B cell (primary cell): ENCODE data around the gene MYT1. TPM values are rescaled to one million over a fixed set of nuclear protein-coding genes. Genes with fewer than 3 reads are reported as not detected.

Experiments used
- ATAC-seq: fragments of 200-7000 bp; cut with Tn5 transposase; one replicate; pipeline ENCODE4 v1.10.0; 2021; ENCODE audit warnings: low read depth, mild to moderate bottlenecking, moderate number of reproducible peaks, moderate library complexity
- CTCF ChIA-PET: fragments of 350-600 bp; sonication (Branson Sonifier 250); formaldehyde crosslinking; loops from one replicate; lab custom pipeline; 2021; ENCODE audit warnings: antibody characterized with exemption, inconsistent platforms; lab: Charles Lee
- POLR2A ChIA-PET: fragments of 350-600 bp; sonication (Branson Sonifier 250); formaldehyde crosslinking; loops from one replicate; lab custom pipeline; 2021; ENCODE audit warnings: antibody characterized with exemption; lab: Charles Lee
- DNase-seq: peaks from one replicate; pipeline ENCODE4 v3.0.0; 2013
- H2AFZ ChIP-seq: 2 replicates; pipeline ENCODE4 v1.6.1; 2012; ENCODE audit warnings: mild to moderate bottlenecking, low read depth, low read length; ENCODE audit not compliant: insufficient read depth, poor library complexity, severe bottlenecking
- H3K27ac ChIP-seq, 2 donors: 1 replicate in 1 of 2; 2 replicates in 1 of 2; pipeline ENCODE4 v1.5.1; 2012 to 2013; ENCODE audit warnings: low read length in 2 of 2, mild to moderate bottlenecking in 2 of 2, moderate library complexity in 1 of 2
- H3K27me3 ChIP-seq, 4 experiments: fragments of 200-600 bp in 1 of 4; sonication (generic) in 1 of 4; replicated peaks in 1 of 4; 1 replicate in 2 of 4; 2 replicates in 2 of 4; pipeline versions ENCODE4 v1.6.1 to v1.7.0; 2013 to 2016; ENCODE audit warnings: low read length in 3 of 4, mild to moderate bottlenecking in 2 of 4, mixed read lengths in 1 of 4, moderate library complexity in 1 of 4; ENCODE audit not compliant: insufficient read depth in 4 of 4, control insufficient read depth in 3 of 4; ENCODE audit errors: control extremely low read depth in 1 of 4
- H3K36me3 ChIP-seq, 2 experiments: replicated peaks in 1 of 2; 1 replicate in 1 of 2; 2 replicates in 1 of 2; pipeline versions ENCODE4 v1.6.1 to v1.7.1; 2013; ENCODE audit warnings: low read length in 1 of 2; ENCODE audit not compliant: insufficient read depth in 2 of 2, control insufficient read depth in 1 of 2; ENCODE audit errors: control extremely low read depth in 1 of 2, extremely low read depth in 1 of 2
- H3K4me1 ChIP-seq, 2 donors: fragments of 200-600 bp in 1 of 2; sonication (generic) in 1 of 2; 1 replicate in 1 of 2; 2 replicates in 1 of 2; pipeline versions ENCODE4 v1.5.1 to v1.6.1; 2013 to 2017; ENCODE audit warnings: low read length in 2 of 2; ENCODE audit not compliant: control insufficient read depth in 2 of 2, insufficient read depth in 2 of 2
- H3K4me2 ChIP-seq: replicated peaks from 2 replicates; pipeline ENCODE3; 2012; ENCODE audit warnings: mild to moderate bottlenecking, low read depth, low read length; ENCODE audit not compliant: poor library complexity, severe bottlenecking
- H3K4me3 ChIP-seq, 5 experiments: fragments of 200-600 bp in 1 of 5; sonication (generic) in 1 of 5; 1 replicate in 3 of 5; 2 replicates in 2 of 5; pipeline versions ENCODE4 v1.5.1 to v1.7.0; 2011 to 2016; ENCODE audit warnings: low read length in 4 of 5, mild to moderate bottlenecking in 4 of 5, low read depth in 2 of 5, control low read depth in 1 of 5, moderate library complexity in 1 of 5; ENCODE audit not compliant: insufficient read depth in 1 of 5; ENCODE audit errors: control extremely low read depth in 1 of 5, extremely low read depth in 1 of 5
- H3K79me2 ChIP-seq: fragments of 200-600 bp; sonication (generic); one replicate; pipeline ENCODE4 v1.6.0; 2016; ENCODE audit warnings: low read length; ENCODE audit not compliant: control insufficient read depth, insufficient read depth
- H3K9ac ChIP-seq: fragments of 200-600 bp; sonication (generic); 2 replicates; pipeline ENCODE4 v1.6.1; 2017; ENCODE audit warnings: mild to moderate bottlenecking, low read length, moderate library complexity
- H3K9me3 ChIP-seq, 3 donors: one replicate each; pipeline versions ENCODE4 v1.6.1 to v1.7.1; 2013; ENCODE audit warnings: low read length in 2 of 3; ENCODE audit not compliant: control insufficient read depth in 2 of 3, insufficient read depth in 1 of 3; ENCODE audit errors: control extremely low read depth in 1 of 3
- H4K20me1 ChIP-seq: 2 replicates; pipeline ENCODE4 v1.6.0; 2012; ENCODE audit warnings: mild to moderate bottlenecking, low read length; ENCODE audit not compliant: insufficient read depth, control insufficient read depth, poor library complexity, severe bottlenecking
- H3K27ac Mint-ChIP-seq: one replicate; pipeline ENCODE4 v1.8.0; 2021; ENCODE audit warnings: mixed read lengths
- H3K27me3 Mint-ChIP-seq: one replicate; pipeline ENCODE4 v1.8.0; 2021; ENCODE audit warnings: mixed read lengths
- H3K4me1 Mint-ChIP-seq: one replicate; pipeline ENCODE4 v1.8.0; 2021; ENCODE audit warnings: mixed read lengths
- H3K4me3 Mint-ChIP-seq: one replicate; pipeline ENCODE4 v1.8.0; 2021; ENCODE audit warnings: mixed read lengths
- H3K9me3 Mint-ChIP-seq: one replicate; pipeline ENCODE4 v1.8.0; 2022; ENCODE audit warnings: mixed read lengths; ENCODE audit not compliant: insufficient read depth
- EZH2 ChIP-seq: IDR thresholded peaks from 2 replicates; pipeline ENCODE4 v1.6.1; 2012; ENCODE audit warnings: borderline replicate concordance, low read depth, mild to moderate bottlenecking, moderate library complexity, low read length; ENCODE audit not compliant: insufficient read depth, poor library complexity, severe bottlenecking
- WGBS: methylation state at CpG from one replicate; pipeline ENCODE4 v1.1.5; 2013; ENCODE audit warnings: missing lambda C conversion rate; ENCODE audit not compliant: insufficient coverage; 5-methylcytosine and 5-hydroxymethylcytosine counted together
- intact Hi-C: fragments of 100-400 bp; cut with micrococcal nuclease; formaldehyde crosslinking; loops from one replicate; pipeline ENCODE4 v1.10.0; 2022
- polyA plus RNA-seq: library from polyadenylated mRNA; depleted of rRNA; stranded (reverse); fragments of >200 nt; gene quantifications from 2 replicates; pipeline ENCODE4 v1.2.3, GENCODE V29; 2012
- total RNA-seq, 2 donors: library from RNA; stranded (reverse); fragments of 120-200 nt in 1 of 2; gene quantifications; 1 replicate in 1 of 2; 2 replicates in 1 of 2; pipeline versions ENCODE4 v1.2.3 to v1.2.4, GENCODE V29; 2013 to 2022
- TF ChIP-seq, protein P1 (sequence below): fragments of 200-600 bp; IDR thresholded peaks from one replicate; pipeline ENCODE4 v1.8.0; 2022; ENCODE audit warnings: antibody characterized with exemption, mild to moderate bottlenecking

MYT1 gene
- total and polyA plus RNA-seq, 2 donors (not counting 1 experiment from before 2014, with no cell fraction given): 0.49 to 42.2 TPM

DNA sequence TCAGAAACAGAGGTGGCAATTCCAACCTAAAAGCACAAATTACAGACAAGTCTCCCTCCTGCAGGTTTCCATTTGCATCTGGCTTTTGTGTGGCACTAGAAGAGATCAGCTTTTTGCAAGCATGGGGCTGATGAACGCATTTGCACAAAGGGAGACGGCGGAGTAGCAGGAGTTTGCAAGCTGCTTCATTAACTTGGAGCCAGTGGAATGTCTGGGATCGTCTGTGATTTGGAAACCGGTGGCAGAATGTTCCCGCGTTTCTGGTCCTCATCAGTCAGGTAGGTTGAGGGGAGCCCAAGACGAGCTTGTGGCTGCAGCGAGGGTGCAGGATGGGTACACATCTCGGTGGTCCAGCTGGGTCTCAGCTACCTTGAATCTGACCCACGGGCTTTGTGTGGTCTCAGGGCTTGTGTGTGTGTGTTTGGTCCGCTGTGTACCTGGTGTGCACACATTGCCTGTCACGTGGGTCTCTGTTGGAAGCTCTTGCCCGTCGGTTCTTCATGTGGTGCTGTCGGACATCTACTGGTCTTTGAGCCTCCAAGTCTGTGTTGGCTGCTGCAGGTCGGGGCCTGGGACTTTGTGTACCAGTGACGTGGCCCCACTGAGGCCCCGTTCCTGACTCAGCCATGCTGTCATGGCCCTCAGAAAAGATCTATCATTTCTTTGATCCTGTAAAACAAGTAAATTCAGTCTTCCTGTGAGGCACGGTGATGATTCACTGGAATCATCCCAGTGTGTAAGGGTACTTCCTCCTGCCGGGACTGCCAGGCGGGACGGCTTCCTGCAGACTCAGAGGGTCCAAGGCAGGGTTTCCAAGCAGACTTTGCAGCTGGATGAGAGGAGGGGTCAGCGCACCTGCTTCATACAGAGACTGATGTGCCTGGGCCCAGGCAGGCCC lies 12.4 kb upstream of the MYT1 start:
- no peaks in the 10 kb centered on the region for H4K20me1 ChIP-seq
- H3K4me2 ChIP-seq: no peak overlapping the region
- no peak overlapping the region for H3K27ac Mint-ChIP-seq
- no peaks in the 10 kb centered on the region for H3K9me3 Mint-ChIP-seq
- H3K27me3 Mint-ChIP-seq: peaks cover 5% of the 10 kb centered on the region
- ChIA-PET CTCF (no interaction called here), POLR2A (no interaction called here)
- no peak overlapping the region for H2AFZ ChIP-seq
- 86% methylated on average over 21 of the region's 24 CpGs for WGBS
- no peaks in the 10 kb centered on the region for H3K4me1 ChIP-seq
- intact Hi-C loops: no loop called here
- DNase-seq (no peak), ATAC-seq (no peak)
- H3K4me3 ChIP-seq: no peak overlapping the region
- H3K4me3 Mint-ChIP-seq: no peak overlapping the region
- H3K4me1 Mint-ChIP-seq: no peaks in the 10 kb centered on the region
- H3K9me3 ChIP-seq: peaks cover 0 to 18% (median 0%) of the 10 kb centered on the region in 3 donors
- H3K27me3 ChIP-seq: peaks cover 0 to 1% (median 0%) of the 10 kb centered on the region in 4 experiments
- H3K36me3 ChIP-seq: no peaks in the 10 kb centered on the region
- no peak overlapping the region for H3K27ac ChIP-seq
- H3K79me2 ChIP-seq: no peaks in the 10 kb centered on the region
- TF ChIP-seq, protein P1, sequence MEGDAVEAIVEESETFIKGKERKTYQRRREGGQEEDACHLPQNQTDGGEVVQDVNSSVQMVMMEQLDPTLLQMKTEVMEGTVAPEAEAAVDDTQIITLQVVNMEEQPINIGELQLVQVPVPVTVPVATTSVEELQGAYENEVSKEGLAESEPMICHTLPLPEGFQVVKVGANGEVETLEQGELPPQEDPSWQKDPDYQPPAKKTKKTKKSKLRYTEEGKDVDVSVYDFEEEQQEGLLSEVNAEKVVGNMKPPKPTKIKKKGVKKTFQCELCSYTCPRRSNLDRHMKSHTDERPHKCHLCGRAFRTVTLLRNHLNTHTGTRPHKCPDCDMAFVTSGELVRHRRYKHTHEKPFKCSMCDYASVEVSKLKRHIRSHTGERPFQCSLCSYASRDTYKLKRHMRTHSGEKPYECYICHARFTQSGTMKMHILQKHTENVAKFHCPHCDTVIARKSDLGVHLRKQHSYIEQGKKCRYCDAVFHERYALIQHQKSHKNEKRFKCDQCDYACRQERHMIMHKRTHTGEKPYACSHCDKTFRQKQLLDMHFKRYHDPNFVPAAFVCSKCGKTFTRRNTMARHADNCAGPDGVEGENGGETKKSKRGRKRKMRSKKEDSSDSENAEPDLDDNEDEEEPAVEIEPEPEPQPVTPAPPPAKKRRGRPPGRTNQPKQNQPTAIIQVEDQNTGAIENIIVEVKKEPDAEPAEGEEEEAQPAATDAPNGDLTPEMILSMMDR: no peak
- no peak for TF ChIP-seq EZH2
- no peak overlapping the region for H3K9ac ChIP-seq

DNA sequence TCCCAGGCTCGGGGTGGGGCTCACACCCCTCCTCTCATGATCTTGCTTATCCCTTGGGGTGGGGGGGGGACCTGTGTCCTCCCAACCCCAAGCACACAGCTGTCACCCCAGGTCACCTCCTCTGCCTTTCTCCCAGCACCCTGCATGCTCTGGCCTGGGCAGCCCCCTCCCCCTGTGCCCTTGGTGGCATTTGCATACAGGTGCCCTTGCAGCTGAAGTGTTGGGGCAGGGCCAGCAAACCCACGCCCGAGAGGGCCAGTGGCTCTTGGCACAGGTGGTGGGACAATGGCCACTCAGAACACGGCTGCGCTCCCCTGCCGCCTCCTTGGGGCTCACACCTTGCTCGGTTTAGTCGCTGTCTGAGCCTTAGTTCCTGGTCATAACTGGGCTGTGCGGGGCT lies 11.3 kb upstream of the MYT1 start:
- intact Hi-C loops: no loop called here
- no peaks in the 10 kb centered on the region for H3K9me3 Mint-ChIP-seq
- WGBS: 92% methylated on average over 8 of the region's 9 CpGs
- Histone ChIP-seq H3K9ac (no peak overlapping the region), H3K4me2 (no peak overlapping the region), H3K4me3 (no peak overlapping the region), H4K20me1 (no peaks in the 10 kb centered on the region), H3K9me3 (peaks cover 0 to 18% (median 0%) of the 10 kb centered on the region in 3 donors), H3K27me3 (peaks cover 0 to 3% (median 0%) of the 10 kb centered on the region in 4 experiments), H3K36me3 (no peaks in the 10 kb centered on the region), H3K4me1 (no peaks in the 10 kb centered on the region), H2AFZ (no peak overlapping the region), H3K27ac (no peak overlapping the region), H3K79me2 (no peaks in the 10 kb centered on the region)
- no peaks in the 10 kb centered on the region for H3K4me1 Mint-ChIP-seq
- POLR2A ChIA-PET: no interaction called here
- H3K4me3 Mint-ChIP-seq: no peak overlapping the region
- ATAC-seq: no peak
- TF ChIP-seq, protein P1: no peak
- no peak for TF ChIP-seq EZH2
- CTCF ChIA-PET: no interaction called here
- no peak overlapping the region for H3K27ac Mint-ChIP-seq
- peaks cover 5% of the 10 kb centered on the region for H3K27me3 Mint-ChIP-seq
- DNase-seq: no peak
